Gastroesophageal sphincter (tissue), 4 donors: ENCODE results near the gene CD1C. TPM values are rescaled to one million over a fixed set of nuclear protein-coding genes. Genes with fewer than 3 reads are reported as not detected.

Source experiments
- ATAC-seq: fragments of 150-250 bp; one replicate; pipeline ENCODE4 v1.9.1; 2016; ENCODE audit warnings: mild to moderate bottlenecking, moderate library complexity
- H3K27ac ChIP-seq, 4 donors: fragments of 200-600 bp; sonication (generic) in 3 of 4; 1 replicate in 3 of 4; 2 replicates in 1 of 4; pipeline ENCODE4 v1.5.1; 2016 to 2019
- H3K27me3 ChIP-seq: fragments of 200-600 bp; sonication (generic); one replicate; pipeline ENCODE4 v1.5.1; 2019
- H3K36me3 ChIP-seq, 2 donors: fragments of 200-600 bp; sonication (generic); one replicate each; pipeline ENCODE4 v1.5.1; 2019; ENCODE audit warnings: control low read depth in 1 of 2
- H3K4me1 ChIP-seq, 3 donors: fragments of 200-600 bp; sonication (generic); 1 replicate in 2 of 3; 2 replicates in 1 of 3; pipeline ENCODE4 v1.5.1; 2016 to 2019; ENCODE audit warnings: control low read depth in 2 of 3
- H3K4me3 ChIP-seq, 2 donors: fragments of 200-600 bp; sonication (generic); one replicate each; pipeline ENCODE4 v1.5.1; 2019; ENCODE audit warnings: mild to moderate bottlenecking in 1 of 2, moderate library complexity in 1 of 2
- H3K9me3 ChIP-seq, 3 donors: fragments of 200-600 bp; sonication (generic); one replicate each; pipeline ENCODE4 v1.5.1; 2017 to 2019; ENCODE audit warnings: control low read depth in 2 of 3
- EP300 ChIP-seq: sonication (generic); formaldehyde crosslinking; IDR thresholded peaks from one replicate; pipeline ENCODE4 v1.6.1; 2017; ENCODE audit warnings: antibody characterized with exemption, mild to moderate bottlenecking
- POLR2A ChIP-seq, 2 donors: fragments of 450-650 bp; IDR thresholded peaks; one replicate each; pipeline ENCODE4 v1.6.1; 2017; ENCODE audit warnings: antibody characterized with exemption in 2 of 2, mild to moderate bottlenecking in 2 of 2, moderate library complexity in 1 of 2
- POLR2AphosphoS5 ChIP-seq: sonication (generic); formaldehyde crosslinking; IDR thresholded peaks from one replicate; pipeline ENCODE4 v1.6.1; 2017; ENCODE audit warnings: antibody characterized with exemption
- WGBS, 2 donors: methylation state at CpG; one replicate each; pipeline ENCODE4 v1.1.5; 2018; ENCODE audit warnings: low coverage in 1 of 2; 5-methylcytosine and 5-hydroxymethylcytosine counted together
- total RNA-seq, 4 donors: library from RNA; depleted of rRNA; stranded (reverse); fragments of >200 nt; gene quantifications; one replicate each; pipeline ENCODE4 v1.1.0, GENCODE V29; 2016
- TF ChIP-seq, protein P1 (sequence below), 4 experiments: fragments of 200-600 bp in 2 of 4; fragments of 450-650 bp in 2 of 4; sonication (generic) in 1 of 4; IDR thresholded peaks; one replicate each; pipeline ENCODE4 v1.5.1; 2017 to 2019; ENCODE audit warnings: antibody characterized with exemption in 4 of 4, mild to moderate bottlenecking in 2 of 4, moderate library complexity in 2 of 4

CD1C gene
- total RNA-seq, 4 donors from 2014 or later, result 1.8 TPM; not detected in 3

GRCh38 chr1:158311066-158311465 is 21.3 kb downstream of the CD1C start:
- Histone ChIP-seq H3K27ac (no peak overlapping the region), H3K4me1 (no peaks in the 10 kb centered on the region), H3K36me3 (no peaks in the 10 kb centered on the region), H3K27me3 (no peaks in the 10 kb centered on the region), H3K4me3 (no peak overlapping the region), H3K9me3 (peaks cover 0 to 47% (median 0%) of the 10 kb centered on the region in 3 donors)
- no peak for ATAC-seq
- 63 to 67% methylated on average over 2 of the region's 2 CpGs for WGBS, 2 donors
- TF ChIP-seq POLR2A (IDR thresholded peaks at IDR 0.05) (no peak), POLR2AphosphoS5 (no peak), EP300 (no peak)
- TF ChIP-seq, protein P1, sequence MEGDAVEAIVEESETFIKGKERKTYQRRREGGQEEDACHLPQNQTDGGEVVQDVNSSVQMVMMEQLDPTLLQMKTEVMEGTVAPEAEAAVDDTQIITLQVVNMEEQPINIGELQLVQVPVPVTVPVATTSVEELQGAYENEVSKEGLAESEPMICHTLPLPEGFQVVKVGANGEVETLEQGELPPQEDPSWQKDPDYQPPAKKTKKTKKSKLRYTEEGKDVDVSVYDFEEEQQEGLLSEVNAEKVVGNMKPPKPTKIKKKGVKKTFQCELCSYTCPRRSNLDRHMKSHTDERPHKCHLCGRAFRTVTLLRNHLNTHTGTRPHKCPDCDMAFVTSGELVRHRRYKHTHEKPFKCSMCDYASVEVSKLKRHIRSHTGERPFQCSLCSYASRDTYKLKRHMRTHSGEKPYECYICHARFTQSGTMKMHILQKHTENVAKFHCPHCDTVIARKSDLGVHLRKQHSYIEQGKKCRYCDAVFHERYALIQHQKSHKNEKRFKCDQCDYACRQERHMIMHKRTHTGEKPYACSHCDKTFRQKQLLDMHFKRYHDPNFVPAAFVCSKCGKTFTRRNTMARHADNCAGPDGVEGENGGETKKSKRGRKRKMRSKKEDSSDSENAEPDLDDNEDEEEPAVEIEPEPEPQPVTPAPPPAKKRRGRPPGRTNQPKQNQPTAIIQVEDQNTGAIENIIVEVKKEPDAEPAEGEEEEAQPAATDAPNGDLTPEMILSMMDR (IDR thresholded peaks at IDR 0.05), result no peak

- Histone ChIP-seq H3K27ac (no peak overlapping the region), H3K27me3 (no peaks in the 10 kb centered on the region), H3K9me3 (peaks cover 0 to 16% (median 0%) of the 10 kb centered on the region in 3 donors), H3K36me3 (no peaks in the 10 kb centered on the region), H3K4me3 (no peak overlapping the region), H3K4me1 (no peaks in the 10 kb centered on the region)
- no peak for TF ChIP-seq POLR2AphosphoS5
- no peak for TF ChIP-seq POLR2A (IDR thresholded peaks at IDR 0.05)
- no peak for TF ChIP-seq EP300
- TF ChIP-seq, protein P1 (IDR thresholded peaks at IDR 0.05), result no peak
- WGBS, 2 donors, result 55% methylated on average over 1 of the region's 1 CpG; no CpG with 5 or more reads in 1 of the 2 donors
- ATAC-seq, result no peak
Observed at GRCh38 chr1:158323866-158324265, 34.1 kb downstream of the CD1C start.

GRCh38 chr1:158324395-158324794 is 34.7 kb downstream of the CD1C start:
- ATAC-seq, result no peak
- H3K9me3 ChIP-seq, result peaks cover 0 to 16% (median 0%) of the 10 kb centered on the region in 3 donors
- H3K4me3 ChIP-seq, result no peak overlapping the region
- 72 to 87% methylated on average over 4 of the region's 4 CpGs for WGBS, 2 donors
- H3K27me3 ChIP-seq, result no peaks in the 10 kb centered on the region
- no peaks in the 10 kb centered on the region for H3K4me1 ChIP-seq
- no peaks in the 10 kb centered on the region for H3K36me3 ChIP-seq
- H3K27ac ChIP-seq, result no peak overlapping the region
- TF ChIP-seq, protein P1 (IDR thresholded peaks at IDR 0.05), result no peak
- no peak for TF ChIP-seq POLR2AphosphoS5
- TF ChIP-seq POLR2A (IDR thresholded peaks at IDR 0.05), result no peak
- no peak for TF ChIP-seq EP300

GRCh38 chr1:158327481-158327880 is 37.8 kb downstream of the CD1C start:
- Histone ChIP-seq H3K4me3 (no peak overlapping the region), H3K9me3 (peaks cover 0 to 16% (median 0%) of the 10 kb centered on the region in 3 donors), H3K36me3 (no peaks in the 10 kb centered on the region), H3K4me1 (no peaks in the 10 kb centered on the region), H3K27me3 (no peaks in the 10 kb centered on the region), H3K27ac (no peak overlapping the region)
- ATAC-seq, result no peak
- no peak for TF ChIP-seq EP300
- TF ChIP-seq POLR2AphosphoS5, result no peak
- TF ChIP-seq, protein P1 (IDR thresholded peaks at IDR 0.05), result no peak
- TF ChIP-seq POLR2A (IDR thresholded peaks at IDR 0.05), result no peak

DNA sequence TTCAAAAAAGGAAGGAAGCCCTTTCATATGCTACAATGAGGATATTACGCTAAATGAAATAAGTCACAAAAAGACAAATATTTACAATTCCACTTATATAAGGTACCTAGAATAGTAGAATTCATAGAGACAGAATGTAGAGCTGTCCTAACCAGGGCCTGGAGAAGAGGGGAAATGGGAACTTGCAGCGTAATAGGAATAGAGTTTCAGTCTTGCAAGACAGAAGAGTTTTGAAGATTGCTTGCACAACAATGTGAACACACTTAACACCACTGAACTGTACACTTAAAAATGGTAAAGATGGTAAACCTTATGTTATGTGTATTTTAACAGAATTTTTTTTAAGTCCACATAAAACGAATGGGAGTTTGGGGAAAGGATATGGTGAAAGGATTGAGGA is 38.7 kb downstream of the CD1C start:
- no peak for ATAC-seq
- Histone ChIP-seq H3K27me3 (no peaks in the 10 kb centered on the region), H3K27ac (no peak overlapping the region), H3K36me3 (no peaks in the 10 kb centered on the region), H3K4me1 (no peaks in the 10 kb centered on the region), H3K4me3 (no peak overlapping the region), H3K9me3 (peaks cover 0 to 8% (median 0%) of the 10 kb centered on the region in 3 donors)
- TF ChIP-seq, protein P1 (IDR thresholded peaks at IDR 0.05), result no peak
- TF ChIP-seq POLR2A (IDR thresholded peaks at IDR 0.05), result no peak
- no peak for TF ChIP-seq EP300
- no peak for TF ChIP-seq POLR2AphosphoS5
- 64 to 88% methylated on average over 2 to 3 of the region's 3 CpGs for WGBS, 2 donors
